Measurements from ENCODE around the gene MYO1A.

The MYO1A gene

DNA sequence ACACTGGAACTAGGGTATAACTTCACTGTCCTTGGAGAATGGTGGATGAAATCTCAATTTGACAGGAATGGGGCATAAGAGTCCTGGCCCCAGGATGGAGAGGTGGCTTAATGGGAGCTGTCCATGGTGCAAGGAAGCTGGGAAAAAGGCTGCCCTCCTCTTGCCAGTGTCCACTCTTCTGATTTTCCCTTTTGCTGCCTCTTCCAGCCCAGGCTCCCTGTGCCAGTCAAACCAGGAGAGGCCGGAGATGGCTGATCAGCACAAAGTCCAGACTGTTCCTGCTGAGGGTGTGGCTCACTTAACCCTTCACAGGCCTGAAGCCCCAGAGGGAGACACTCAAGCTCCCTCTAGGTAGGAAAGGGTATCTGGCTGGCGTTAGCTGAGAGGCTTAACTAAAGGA, at the start of gene MYO1A:
MYO1A (minus strand) TSS at position 240 of the 400 bp plus-strand sequence. CDS start 1,806 bp downstream, outside the sequence.
- DNase-seq, result no peak

DNA sequence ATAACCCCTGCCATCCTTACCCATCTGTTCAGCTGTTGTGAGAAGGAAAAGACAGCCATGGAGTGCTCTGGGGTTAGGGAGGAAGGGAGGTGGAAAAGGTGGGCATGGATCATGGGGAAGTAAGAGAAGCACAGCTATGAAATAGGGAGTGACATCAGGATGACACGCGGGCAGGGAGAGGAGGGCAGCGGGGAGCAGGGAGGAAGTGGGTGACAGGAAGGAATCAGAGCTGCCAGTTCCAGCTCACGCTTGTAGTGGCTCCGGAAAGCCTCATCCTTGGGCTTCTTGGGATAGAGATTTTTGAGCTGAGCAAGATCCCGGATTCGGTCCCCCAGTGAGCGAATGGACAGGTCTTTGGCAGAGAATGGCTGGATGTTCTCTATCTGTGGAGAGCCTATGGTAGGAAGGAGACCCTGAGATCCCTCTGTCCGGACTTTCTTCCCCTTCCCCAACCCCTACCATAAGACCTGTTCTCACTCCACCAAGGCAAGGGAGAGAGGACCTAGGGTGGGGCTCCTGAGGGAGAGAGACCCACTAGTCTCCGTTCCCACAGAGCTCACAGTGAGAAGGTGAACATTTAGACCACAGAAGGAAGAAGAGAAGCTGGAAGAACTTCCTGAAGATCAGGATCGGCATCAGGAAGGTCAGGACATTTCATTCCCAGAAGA, 49.3 kb upstream of the MYO1A start:
- DNase-seq, result no peak

DNA sequence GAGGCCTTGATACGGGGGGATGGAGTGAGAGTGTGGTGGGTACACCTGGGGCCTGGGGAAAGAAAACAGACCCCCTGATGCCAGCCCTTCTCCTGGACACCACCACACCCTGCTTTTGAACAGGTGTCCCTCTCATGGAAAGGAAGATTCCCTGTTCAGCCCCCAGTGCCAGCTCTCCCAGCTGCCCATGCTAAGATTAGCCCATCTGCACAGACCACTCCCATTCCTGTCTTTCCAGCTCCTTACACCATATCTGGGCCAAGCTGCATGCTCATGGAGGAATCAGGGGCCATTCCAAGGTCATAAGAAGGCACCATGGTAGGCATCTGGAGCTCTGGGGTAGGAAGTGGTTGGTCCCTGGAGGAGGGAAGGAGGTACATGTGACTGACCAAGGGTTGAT, 48.6 kb upstream of the MYO1A start:
- no peak for DNase-seq

GRCh38 chr12:57097554-57097835, 47.6 kb upstream of the MYO1A start:
- no peak for DNase-seq

GRCh38 chr12:57096748-57097553, 47.0 kb upstream of the MYO1A start:
- DNase-seq, result no peak

- DNase-seq, result no peak
These were observed 46.2 kb upstream of the MYO1A start for GRCh38 chr12:57096099-57096572.

DNA sequence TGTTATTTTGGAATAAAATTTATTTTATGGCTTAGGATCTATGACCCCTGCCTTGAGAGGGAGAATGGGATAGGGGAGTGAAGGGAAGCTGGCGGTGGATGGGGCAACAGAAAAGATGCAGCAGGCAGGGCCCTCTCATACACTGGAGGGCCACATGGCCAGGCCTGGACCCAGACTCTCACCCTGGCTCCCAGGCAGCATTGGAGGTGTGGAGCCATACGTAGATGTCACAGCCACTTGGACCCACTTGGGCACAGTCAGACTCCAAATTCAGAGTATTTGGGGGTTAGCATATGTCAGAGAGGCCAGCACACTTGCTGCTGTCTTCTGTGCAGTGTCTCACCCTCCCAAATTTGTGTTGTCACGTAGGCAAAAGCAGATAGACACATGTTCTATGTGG, 45.5 kb upstream of the MYO1A start:
- DNase-seq, result no peak

- no peak for DNase-seq
These were observed 44.6 kb upstream of the MYO1A start for GRCh38 chr12:57094208-57095160.

DNA sequence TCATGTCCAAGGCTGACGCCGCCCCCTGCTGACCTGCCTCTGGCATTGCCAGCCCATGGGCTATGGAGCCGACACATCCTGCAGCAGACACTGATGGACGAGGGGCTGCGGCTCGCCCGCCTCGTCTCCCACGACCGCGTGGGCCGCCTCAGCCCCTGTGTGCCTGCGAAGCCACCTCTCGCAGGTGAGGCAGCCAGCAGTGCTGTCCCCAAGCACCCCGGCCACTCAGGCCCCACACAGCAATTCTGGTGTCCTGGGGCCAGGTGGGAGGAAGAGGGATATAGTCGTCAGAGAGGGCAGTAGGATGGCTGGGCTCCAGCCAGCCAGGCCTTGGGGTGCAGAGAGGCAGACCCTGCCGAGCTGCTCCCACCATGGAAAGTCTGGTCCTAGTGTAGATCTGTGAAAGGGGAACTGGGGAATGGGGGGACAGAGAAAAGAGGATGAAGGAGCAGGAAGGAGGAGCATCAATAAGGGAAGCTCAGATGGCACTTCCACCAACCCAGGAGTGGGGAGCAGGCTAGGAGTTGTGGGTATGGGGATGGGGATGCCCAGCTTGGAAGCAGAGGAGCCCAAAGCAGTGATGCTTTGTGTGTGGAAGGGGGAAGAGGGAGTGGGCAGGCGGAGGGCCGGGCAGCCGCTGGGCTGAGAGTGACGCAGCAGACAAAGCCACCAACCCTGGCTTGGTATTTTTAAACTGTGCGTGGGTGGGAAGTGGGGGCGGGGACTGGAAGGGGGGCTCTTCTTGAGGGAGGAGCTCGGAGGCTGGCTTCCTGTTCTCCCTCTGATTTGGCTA, 43.7 kb upstream of the MYO1A start:
- peak; percentile 11 to 59 (median 37) for DNase-seq

GRCh38 chr12:57092876-57093414, 43.0 kb upstream of the MYO1A start:
- no peak for DNase-seq

- DNase-seq, result no peak
These were observed 42.6 kb upstream of the MYO1A start for GRCh38 chr12:57092529-57092862.

GRCh38 chr12:57091638-57092528, 42.0 kb upstream of the MYO1A start:
- DNase-seq, result no peak

DNA sequence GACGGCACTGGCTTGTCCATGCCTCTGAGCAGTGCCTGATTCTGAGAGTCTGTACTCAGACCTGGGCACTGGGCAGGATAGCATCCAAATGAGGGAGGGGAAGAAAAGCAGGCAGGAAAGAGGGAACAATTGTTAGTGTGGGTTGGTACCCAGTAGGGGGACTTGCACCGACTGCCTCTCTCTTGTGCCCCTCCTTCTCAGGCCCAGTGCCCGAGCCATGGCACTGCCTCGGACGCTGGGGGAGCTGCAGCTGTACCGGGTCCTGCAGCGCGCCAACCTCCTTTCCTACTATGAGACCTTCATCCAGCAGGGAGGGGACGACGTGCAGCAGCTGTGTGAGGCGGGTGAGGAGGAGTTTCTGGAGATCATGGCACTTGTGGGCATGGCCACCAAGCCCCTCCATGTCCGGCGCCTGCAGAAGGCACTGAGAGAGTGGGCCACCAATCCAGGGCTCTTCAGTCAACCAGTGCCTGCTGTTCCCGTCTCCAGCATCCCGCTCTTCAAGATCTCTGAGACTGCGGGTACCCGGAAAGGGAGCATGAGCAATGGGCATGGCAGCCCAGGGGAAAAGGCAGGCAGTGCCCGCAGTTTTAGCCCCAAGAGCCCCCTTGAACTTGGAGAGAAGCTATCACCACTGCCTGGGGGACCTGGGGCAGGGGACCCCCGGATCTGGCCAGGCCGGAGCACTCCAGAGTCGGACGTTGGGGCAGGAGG, 41.2 kb upstream of the MYO1A start:
- DNase-seq, result no peak

GRCh38 chr12:57090490-57090889, 40.6 kb upstream of the MYO1A start:
- DNase-seq, result no peak

GRCh38 chr12:57089271-57090245, 39.6 kb upstream of the MYO1A start:
- no peak for DNase-seq

DNA sequence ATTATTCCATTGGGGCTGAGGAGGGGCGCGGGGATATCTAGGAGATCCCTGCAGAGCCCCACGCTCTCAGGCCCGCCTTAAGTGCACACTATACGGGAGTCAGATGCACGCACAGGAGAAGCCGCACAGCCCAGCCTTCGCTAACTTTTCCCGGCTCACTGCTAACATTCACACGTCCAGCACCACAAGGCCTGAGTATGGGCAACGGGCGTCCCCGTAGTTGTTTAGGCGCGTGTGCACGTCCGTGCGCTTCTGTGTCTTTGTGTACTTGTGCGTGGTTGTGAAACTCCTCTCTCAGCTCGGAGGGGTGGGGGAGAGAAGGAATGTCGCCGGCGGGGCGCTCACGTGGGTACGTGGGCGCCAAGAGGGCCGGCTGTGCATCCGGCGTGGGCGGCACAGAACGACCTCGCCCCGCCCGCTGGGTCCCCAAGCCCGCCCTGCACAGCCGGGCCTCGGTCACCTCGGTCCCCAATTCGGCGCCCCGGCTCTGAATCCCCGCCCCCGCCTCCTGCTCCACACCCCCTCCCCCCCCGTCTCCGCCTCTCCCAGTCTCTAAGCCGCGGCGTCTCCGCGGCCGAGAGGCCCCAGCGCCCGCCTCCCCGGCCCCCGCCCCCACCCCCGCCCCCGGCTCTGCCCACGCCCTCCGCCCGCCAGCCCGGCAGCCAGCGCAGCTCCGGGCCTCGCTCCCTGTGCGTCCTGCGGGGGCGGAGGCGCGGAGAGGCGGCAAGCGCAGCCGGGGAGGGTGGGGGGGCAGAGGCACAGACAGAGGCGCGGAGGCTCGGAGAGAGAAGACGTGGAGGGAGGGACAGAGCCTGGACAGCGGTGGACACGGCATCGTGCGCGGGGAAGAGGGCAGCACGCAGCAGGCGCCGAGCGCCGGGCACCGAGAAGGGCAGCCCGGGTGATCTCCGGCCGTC, 38.7 kb upstream of the MYO1A start, which contains the start of gene NAB2:
NAB2 (plus strand) TSS at position 761 of the 917 bp plus-strand sequence. CDS start 158 bp downstream, outside the sequence.
- DNase-seq, result peak; percentile 67 to 92 (median 82)

DNA sequence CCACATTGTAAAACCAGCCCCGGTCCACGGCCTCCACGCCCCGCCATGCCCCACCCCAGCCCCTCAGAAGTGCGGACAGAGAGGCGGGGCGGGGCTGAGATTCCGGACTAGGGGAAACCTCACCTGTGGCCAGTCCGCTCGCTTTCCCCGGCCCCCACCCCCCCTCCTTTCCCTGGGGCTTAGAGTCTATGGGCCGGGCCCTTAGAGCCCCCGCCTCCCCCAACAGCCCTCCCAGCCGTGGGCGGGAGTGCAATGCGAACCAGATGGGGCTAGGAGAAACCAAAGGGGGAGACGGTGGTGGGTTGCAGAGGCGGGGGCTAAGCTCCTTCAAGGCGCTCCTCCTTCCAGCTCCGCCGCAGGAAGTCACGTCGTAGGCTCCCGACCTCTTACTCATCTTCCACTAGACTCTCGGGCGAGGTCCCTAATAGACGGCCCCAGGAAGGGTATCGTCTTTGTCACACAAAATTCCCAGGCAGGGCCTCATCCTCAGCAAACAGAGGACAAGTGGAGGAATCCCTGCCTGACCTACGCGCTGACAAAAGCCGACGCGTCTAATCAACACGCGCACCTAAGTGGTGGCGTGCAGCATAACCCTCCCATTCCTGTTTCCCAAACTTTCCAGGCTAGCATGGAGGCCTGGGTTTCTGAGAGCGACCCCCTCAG, 37.9 kb upstream of the MYO1A start:
- DNase-seq, result peak; percentile 32 to 61 (median 44)

Data from activated CD4-positive, CD25-positive, alpha-beta regulatory T cell (primary cell).